HG03521 (cell line): ENCODE data around the gene CYP4F11.
"Not testable (repeated sequence)": the region's sequence is repeated elsewhere in the genome, so short reads cannot be mapped to it uniquely, and the experiment has no call there.

Source experiments
- ATAC-seq: cut with Tn5 transposase; IDR thresholded peaks from one replicate; pipeline ENCODE4 v1.9.1; 2021; ENCODE audit warnings: mild to moderate bottlenecking, moderate library complexity; ENCODE audit not compliant: unreplicated experiment

The CYP4F11 gene

GRCh38 chr19:15926484-15926883, 7.8 kb downstream of the CYP4F11 start:
- no peak for ATAC-seq

GRCh38 chr19:15923702-15924101, 10.6 kb downstream of the CYP4F11 start:
- no peak for ATAC-seq

GRCh38 chr19:15922021-15922420, 12.3 kb downstream of the CYP4F11 start:
- no peak for ATAC-seq

- no peak for ATAC-seq
Measured at GRCh38 chr19:15919243-15919642, 15.1 kb downstream of the CYP4F11 start.

GRCh38 chr19:15915109-15915508, 19.2 kb downstream of the CYP4F11 start:
- ATAC-seq: no peak

- ATAC-seq: no peak
Measured at GRCh38 chr19:15913830-15914229, 20.5 kb downstream of the CYP4F11 start.

- ATAC-seq: no peak
Measured at GRCh38 chr19:15913384-15913783, 20.9 kb downstream of the CYP4F11 start.

GRCh38 chr19:15911599-15912235, 22.6 kb downstream of the CYP4F11 start:
- no peak for ATAC-seq

- no peak for ATAC-seq
Measured at GRCh38 chr19:15905026-15905425, 29.3 kb downstream of the CYP4F11 start.

GRCh38 chr19:15902898-15903297, 31.4 kb downstream of the CYP4F11 start:
- ATAC-seq: not testable (repeated sequence)

GRCh38 chr19:15902254-15902653, 32.1 kb downstream of the CYP4F11 start:
- no peak for ATAC-seq

GRCh38 chr19:15900504-15900903, 33.8 kb downstream of the CYP4F11 start:
- no peak for ATAC-seq

GRCh38 chr19:15900032-15900431, 34.3 kb downstream of the CYP4F11 start:
- not testable (repeated sequence) for ATAC-seq

GRCh38 chr19:15899561-15899960, 34.8 kb downstream of the CYP4F11 start:
- not testable (repeated sequence) for ATAC-seq

GRCh38 chr19:15897738-15898276, 36.5 kb downstream of the CYP4F11 start, which contains the start of gene CYP4F2:
CYP4F2 (minus strand) TSS chr19:15898074; CDS start chr19:15897611, 463 bp downstream.
- no peak for ATAC-seq

- no peak for ATAC-seq
Measured at GRCh38 chr19:15897026-15897737, 37.1 kb downstream of the CYP4F11 start.

- ATAC-seq: no peak
Measured at GRCh38 chr19:15895876-15896430, 38.4 kb downstream of the CYP4F11 start.

- no peak for ATAC-seq
Measured at GRCh38 chr19:15894359-15894758, 40.0 kb downstream of the CYP4F11 start.

- ATAC-seq: no peak
Measured at GRCh38 chr19:15893477-15893876, 40.9 kb downstream of the CYP4F11 start.

- no peak for ATAC-seq
Measured at GRCh38 chr19:15892012-15892411, 42.3 kb downstream of the CYP4F11 start.

GRCh38 chr19:15891434-15891833, 42.9 kb downstream of the CYP4F11 start:
- ATAC-seq: no peak

GRCh38 chr19:15889339-15889738, 45.0 kb downstream of the CYP4F11 start:
- ATAC-seq: not testable (repeated sequence)
